ENCODE data around the gene MGP.

- no peak for TF ChIP-seq EZH2 (IDR thresholded peaks at IDR 0.05)
- TF ChIP-seq POLR2AphosphoS5 (IDR thresholded peaks at IDR 0.05; ENCODE audit: borderline replicate concordance, low read depth, low read length) = no peak
Measured at GRCh38 chr12:14902465-14902864, 16.8 kb upstream of the MGP start.
